GM13977 (cell line): Measurements from ENCODE around the gene FCGR3A.

Experiments
- DNase-seq: peaks from one replicate; pipeline ENCODE4 v3.0.0; 2012; ENCODE audit warnings: low spot score
- in situ Hi-C: fragments of 300-500 bp; cut with MboI; formaldehyde crosslinking; loops from one replicate; pipeline ENCODE4 v1.12.0; 2022; ENCODE audit warnings: low sequenced_read_pairs, low pct_unique_long_range_greater_than_20kb, mixed read lengths, inconsistent platforms; ENCODE audit not compliant: unreplicated experiment
- TF ChIP-seq, protein P1 (sequence below): IDR thresholded peaks from 2 replicates; pipeline ENCODE4 v1.5.1; 2012; ENCODE audit warnings: mild to moderate bottlenecking, control low read depth; ENCODE audit not compliant: insufficient read depth; ENCODE audit errors: extremely low read depth, missing control alignments

The FCGR3A gene

DNA sequence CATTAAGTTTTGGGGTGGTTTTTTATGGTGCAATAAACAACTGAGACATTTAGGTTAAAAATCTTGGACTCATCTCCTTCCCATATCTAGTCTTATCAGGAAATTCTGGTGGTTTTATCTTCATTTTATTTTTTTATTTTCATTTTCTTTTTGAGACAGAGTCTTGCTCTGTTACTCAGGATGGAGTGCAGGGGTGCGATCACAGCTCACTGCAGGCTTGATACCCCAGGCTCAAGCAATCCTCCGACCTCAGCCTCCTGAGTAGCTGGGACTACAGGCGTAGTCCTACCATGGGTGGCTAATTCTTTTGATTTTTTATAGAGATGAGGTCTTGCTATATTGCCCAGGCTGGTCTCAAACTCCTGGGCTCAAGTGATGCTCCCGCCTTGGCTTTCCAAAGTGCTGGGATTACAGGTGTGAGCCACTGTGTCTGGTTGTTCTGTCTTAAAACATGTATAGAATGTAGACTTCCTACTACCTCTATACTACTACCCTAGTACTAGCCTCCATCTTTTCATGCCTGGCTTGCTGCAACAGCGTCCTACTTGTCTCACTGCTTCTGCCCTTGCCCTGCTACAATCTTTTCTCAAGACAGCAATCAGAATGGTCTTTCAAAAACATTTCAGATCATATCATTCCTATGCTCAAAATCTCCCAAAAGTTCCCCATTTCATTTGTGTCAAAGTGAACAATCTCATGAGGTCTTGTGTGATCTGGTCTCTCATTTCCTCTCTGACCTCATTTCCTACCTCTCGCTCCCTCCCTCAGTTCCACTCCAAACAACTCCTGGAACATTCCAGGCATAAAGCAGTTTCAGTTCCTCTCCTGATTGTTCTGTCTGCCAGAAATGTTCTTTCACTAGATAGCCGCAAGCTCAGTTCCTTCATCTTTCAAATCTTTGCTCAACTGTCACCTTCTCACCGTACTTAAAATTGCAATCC, 50.2 kb downstream of the FCGR3A start:
- DNase-seq: no peak
- in situ Hi-C loops: no loop called here
- TF ChIP-seq, protein P1, sequence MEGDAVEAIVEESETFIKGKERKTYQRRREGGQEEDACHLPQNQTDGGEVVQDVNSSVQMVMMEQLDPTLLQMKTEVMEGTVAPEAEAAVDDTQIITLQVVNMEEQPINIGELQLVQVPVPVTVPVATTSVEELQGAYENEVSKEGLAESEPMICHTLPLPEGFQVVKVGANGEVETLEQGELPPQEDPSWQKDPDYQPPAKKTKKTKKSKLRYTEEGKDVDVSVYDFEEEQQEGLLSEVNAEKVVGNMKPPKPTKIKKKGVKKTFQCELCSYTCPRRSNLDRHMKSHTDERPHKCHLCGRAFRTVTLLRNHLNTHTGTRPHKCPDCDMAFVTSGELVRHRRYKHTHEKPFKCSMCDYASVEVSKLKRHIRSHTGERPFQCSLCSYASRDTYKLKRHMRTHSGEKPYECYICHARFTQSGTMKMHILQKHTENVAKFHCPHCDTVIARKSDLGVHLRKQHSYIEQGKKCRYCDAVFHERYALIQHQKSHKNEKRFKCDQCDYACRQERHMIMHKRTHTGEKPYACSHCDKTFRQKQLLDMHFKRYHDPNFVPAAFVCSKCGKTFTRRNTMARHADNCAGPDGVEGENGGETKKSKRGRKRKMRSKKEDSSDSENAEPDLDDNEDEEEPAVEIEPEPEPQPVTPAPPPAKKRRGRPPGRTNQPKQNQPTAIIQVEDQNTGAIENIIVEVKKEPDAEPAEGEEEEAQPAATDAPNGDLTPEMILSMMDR: no peak

DNA sequence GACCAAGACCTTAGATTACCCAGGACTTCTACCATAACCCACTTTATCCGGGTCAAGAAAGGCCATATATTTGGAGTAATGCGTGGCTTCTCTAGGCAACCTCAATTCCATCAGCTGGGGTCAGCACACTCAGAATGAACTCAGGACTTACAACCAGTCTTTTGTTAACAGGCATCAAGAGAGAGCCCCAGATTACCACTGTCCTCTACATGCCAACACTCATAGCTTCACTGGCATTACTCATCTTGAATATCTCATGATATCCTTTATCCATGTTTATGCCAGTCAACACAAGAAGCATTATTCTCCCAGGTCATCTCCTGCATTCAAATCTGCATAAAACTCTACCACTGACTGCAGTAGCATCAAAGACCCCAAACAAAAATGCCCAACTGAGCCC, 51.0 kb downstream of the FCGR3A start:
- in situ Hi-C loops: no loop called here
- TF ChIP-seq, protein P1: no peak
- no peak for DNase-seq

DNA sequence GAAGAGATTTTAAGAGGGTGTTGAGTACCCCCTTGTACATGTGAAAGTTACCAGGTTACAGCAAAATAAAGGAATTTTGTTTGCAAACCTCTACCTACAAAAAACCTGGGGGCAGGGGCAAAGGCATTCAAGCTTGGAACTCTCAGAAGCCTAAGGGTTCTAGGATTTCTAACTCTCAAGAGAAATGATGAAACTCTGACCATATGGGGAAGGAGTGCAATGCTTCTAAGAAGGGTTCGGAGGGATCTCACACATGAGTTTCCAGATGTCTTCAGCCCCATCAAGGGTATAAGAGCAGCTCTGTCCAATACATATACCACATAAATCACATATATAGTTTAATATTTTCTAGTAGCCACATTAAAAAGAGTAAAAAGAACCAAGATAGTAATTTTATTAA, 51.7 kb downstream of the FCGR3A start:
- in situ Hi-C loops: no loop called here
- no peak for DNase-seq

DNA sequence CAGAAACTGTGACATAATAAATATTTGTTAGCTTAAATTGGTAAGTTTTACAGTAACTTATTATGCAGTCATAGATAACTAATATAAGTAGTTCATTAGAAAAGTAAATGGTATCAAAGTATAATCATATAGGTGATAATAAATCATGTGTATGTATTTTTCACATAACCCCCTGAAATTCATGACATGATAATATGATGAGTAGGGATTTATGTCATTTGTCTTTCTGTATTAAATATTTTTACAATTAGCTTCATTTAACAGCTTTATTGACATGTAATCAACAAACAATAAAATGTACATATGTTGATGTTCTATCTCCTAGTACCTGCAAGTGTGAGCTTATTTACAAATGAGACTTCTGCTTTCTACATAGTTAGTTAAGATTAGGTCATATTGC, 54.1 kb downstream of the FCGR3A start:
- in situ Hi-C loops: no loop called here
- TF ChIP-seq, protein P1: no peak
- no peak for DNase-seq

More for the DNA sequence above, 51.7 kb downstream of the FCGR3A start:
- TF ChIP-seq, protein P1: no peak

DNA sequence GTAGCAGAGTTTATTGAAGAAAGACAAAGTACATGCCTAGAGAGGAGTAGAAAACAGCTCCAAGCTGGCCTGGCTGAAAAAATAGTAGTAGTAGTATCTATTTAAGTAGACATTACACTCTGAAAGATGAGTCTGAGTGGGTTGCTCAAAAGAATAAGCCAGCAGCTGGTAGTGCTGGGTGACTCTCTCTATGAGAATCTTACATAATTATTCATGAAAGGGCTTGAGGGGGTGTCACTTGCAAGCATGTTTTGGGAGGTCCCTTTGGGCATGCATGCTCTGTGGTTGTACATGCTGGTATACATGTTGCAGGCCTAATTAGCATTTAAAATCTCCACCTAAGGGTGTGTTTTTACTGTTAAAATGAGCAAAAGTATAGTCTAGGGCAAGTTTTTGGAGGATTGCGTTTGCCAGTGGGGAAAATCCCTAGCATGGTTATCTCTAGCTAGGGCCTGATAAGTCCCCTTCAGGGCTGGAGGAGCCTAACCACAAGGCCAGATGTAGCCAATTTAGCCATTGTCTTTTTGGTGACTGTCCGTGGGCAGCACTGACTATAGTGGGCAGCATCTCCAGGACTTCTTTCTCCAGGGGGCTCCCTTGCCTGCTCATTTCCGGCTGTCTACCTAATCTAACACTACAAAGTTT, 55.4 kb downstream of the FCGR3A start:
- TF ChIP-seq, protein P1: no peak
- in situ Hi-C loops: no loop called here
- no peak for DNase-seq

DNA sequence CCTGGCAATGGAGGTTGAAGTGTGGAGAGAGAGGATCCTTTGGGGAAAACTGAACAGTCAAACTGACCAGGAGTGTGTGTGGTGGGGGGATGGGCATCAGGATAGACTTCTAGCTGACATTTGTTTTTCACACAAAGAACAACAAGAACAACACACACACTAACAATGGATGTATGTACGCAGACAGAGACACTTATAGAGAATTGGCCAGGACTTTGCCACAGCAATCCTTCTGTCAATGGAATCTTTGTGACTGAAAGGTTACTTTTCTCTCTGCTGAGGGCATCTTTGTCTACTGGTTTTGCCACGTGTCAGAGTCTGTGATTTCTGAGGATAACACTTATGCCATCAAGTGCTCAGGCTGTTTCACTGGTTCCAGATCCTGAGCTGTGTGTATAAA, 56.8 kb downstream of the FCGR3A start:
- DNase-seq: no peak
- TF ChIP-seq, protein P1: no peak
- in situ Hi-C loops: no loop called here
